HepG2 (cell line): ENCODE data around the gene THPO. TPM values are rescaled to one million over a fixed set of nuclear protein-coding genes. Genes with fewer than 3 reads are reported as not detected.
A peak's percentile ranks its signal among the peaks of the same experiment; 100 is the strongest.

Experiments used
- SATB2 ChIP-seq: sonication (generic); formaldehyde crosslinking; IDR thresholded peaks from 2 replicates; pipeline ENCODE4 v1.5.0; 2020; ENCODE audit warnings: missing genetic modification reagents
- ZBTB40 ChIP-seq, 2 experiments: fragments of 450-650 bp in 1 of 2; sonication (generic) in 1 of 2; formaldehyde crosslinking in 1 of 2; IDR thresholded peaks; 2 replicates each; pipeline versions ENCODE4 v1.6.1 to v1.8.0; 2016 to 2022; ENCODE audit warnings: antibody characterized with exemption in 1 of 2, mild to moderate bottlenecking in 1 of 2, missing genetic modification reagents in 1 of 2
- ZNF619 ChIP-seq: sonication (generic); formaldehyde crosslinking; IDR thresholded peaks from 2 replicates; pipeline ENCODE4 v1.4.0; 2020; ENCODE audit warnings: mild to moderate bottlenecking, missing genetic modification reagents
- ZNF768 ChIP-seq: sonication (generic); formaldehyde crosslinking; IDR thresholded peaks from 2 replicates; pipeline ENCODE4 v1.4.0; 2020; ENCODE audit warnings: missing genetic modification reagents
- ZNF891 ChIP-seq: sonication (generic); formaldehyde crosslinking; IDR thresholded peaks from 2 replicates; pipeline ENCODE4 v1.5.0; 2020; ENCODE audit warnings: mild to moderate bottlenecking, missing genetic modification reagents
- polyA plus RNA-seq, 8 experiments: library from polyadenylated mRNA; depleted of rRNA in 3 of 8; stranded (reverse) in 7 of 8; unstranded in 1 of 8; fragments of >200 nt; fragmentation: Illumina TruSeq in 4 of 8; extraction: Trizol in 4 of 8; gene quantifications; 2 replicates each; pipeline versions ENCODE4 v1.2.1 to v1.2.3, GENCODE V29; 2011 to 2016; ENCODE audit warnings: low read depth in 4 of 8, missing spikeins in 1 of 8, mixed read lengths in 1 of 8; ENCODE audit not compliant: insufficient read depth in 1 of 8
- total RNA-seq, 5 experiments: library from RNA; depleted of rRNA; stranded (reverse); fragments of >200 nt; fragmentation: Illumina TruSeq; extraction: Trizol; gene quantifications; 2 replicates each; pipeline ENCODE4 v1.2.3, GENCODE V29; 2016; ENCODE audit warnings: low read depth in 1 of 5

THPO gene
- total and polyA plus RNA-seq, 2 of the 13 experiments (the other 11 are each of a cell fraction or from before 2014, with no cell fraction given) = 2.8 to 4.8 TPM

GRCh38 chr3:184360929-184361531, 17.0 kb downstream of the THPO start (continued):
- TF ChIP-seq ZBTB40 (IDR thresholded peaks at IDR 0.05) = no peak
- TF ChIP-seq ZBTB40 (CRISPR knock-in tag; IDR thresholded peaks at IDR 0.05) = peak; percentile 45; the same call in 1 of the 2 replicates
- TF ChIP-seq SATB2 (CRISPR knock-in tag) = 0 out of 2 replicates have a peak, but pooled peaks have one; percentile 16
- TF ChIP-seq ZNF891 (CRISPR knock-in tag) = peak; percentile 52; the same call in 1 of the 2 replicates
- TF ChIP-seq ZNF619 (CRISPR knock-in tag) = peak; percentile 54; the same call in 1 of the 2 replicates
- peak; percentile 40; the same call in 1 of the 2 replicates for TF ChIP-seq ZNF768
